HL-60 (cell line): ENCODE data around the gene OSBPL10.
"Not testable (repeated sequence)": the region's sequence is repeated elsewhere in the genome, so short reads cannot be mapped to it uniquely, and the experiment has no call there.

Experiments
- DNase-seq, 2 experiments: peaks; one replicate each; pipeline ENCODE4 v3.0.0-alpha.2; 2010 to 2020; ENCODE audit warnings: low read depth in 1 of 2, low spot score in 1 of 2
- H3K27ac ChIP-seq: fragments of 250-450 bp; sonication (Bioruptor Pico); replicated peaks from 2 replicates; pipeline ENCODE4 v1.5.1; 2020; ENCODE audit warnings: mild to moderate bottlenecking, moderate library complexity
- H3K27me3 ChIP-seq: fragments of 250-450 bp; sonication (Bioruptor Pico); 2 replicates; pipeline ENCODE4 v1.5.1; 2021; ENCODE audit warnings: mild to moderate bottlenecking, moderate library complexity; ENCODE audit not compliant: insufficient read depth, poor library complexity, severe bottlenecking
- H3K4me3 ChIP-seq: replicated peaks from 2 replicates; pipeline ENCODE4 v1.5.1; 2011; ENCODE audit warnings: mild to moderate bottlenecking, control low read depth, low read length; ENCODE audit not compliant: insufficient read depth
- CTCF ChIP-seq: IDR thresholded peaks from one replicate; pipeline ENCODE4 v1.5.1; 2011; ENCODE audit warnings: low read length, control low read depth, inconsistent platforms; ENCODE audit not compliant: insufficient read depth
- GABPA ChIP-seq: IDR thresholded peaks from 2 replicates; pipeline ENCODE4 v1.6.1; 2012; ENCODE audit warnings: low read depth
- POLR2AphosphoS5 ChIP-seq: IDR thresholded peaks from 2 replicates; pipeline ENCODE4 v1.6.1; 2012; ENCODE audit warnings: low read depth
- REST ChIP-seq: IDR thresholded peaks from 2 replicates; pipeline ENCODE4 v1.6.1; 2012; ENCODE audit warnings: low read depth; ENCODE audit not compliant: insufficient replicate concordance
- SPI1 ChIP-seq: IDR thresholded peaks from 2 replicates; pipeline ENCODE4 v1.6.1; 2012; ENCODE audit warnings: low read depth, mild to moderate bottlenecking, borderline replicate concordance

Gene OSBPL10

GRCh38 chr3:31997500-31997899, 16.4 kb upstream of the OSBPL10 start:
- TF ChIP-seq CTCF, result no peak
- TF ChIP-seq POLR2AphosphoS5, result no peak
- TF ChIP-seq SPI1, result no peak
- TF ChIP-seq GABPA, result no peak
- TF ChIP-seq REST, result no peak
- H3K4me3 ChIP-seq, result no peak overlapping the region
- no peak for DNase-seq

GRCh38 chr3:31996195-31996594, 15.1 kb upstream of the OSBPL10 start:
- H3K27ac ChIP-seq, result no peak overlapping the region
- TF ChIP-seq REST (no peak), SPI1 (no peak), POLR2AphosphoS5 (no peak), GABPA (no peak), CTCF (no peak)
- H3K4me3 ChIP-seq, result no peak overlapping the region
- no peaks in the 10 kb centered on the region for H3K27me3 ChIP-seq
- DNase-seq, result no peak

More at GRCh38 chr3:31997500-31997899, 16.4 kb upstream of the OSBPL10 start:
- no peak overlapping the region for H3K27ac ChIP-seq
- no peaks in the 10 kb centered on the region for H3K27me3 ChIP-seq

GRCh38 chr3:31995026-31995425, 14.0 kb upstream of the OSBPL10 start:
- H3K27ac ChIP-seq, H3K27me3 ChIP-seq, H3K4me3 ChIP-seq, DNase-seq: not testable (repeated sequence)

- no peaks in the 10 kb centered on the region for H3K27me3 ChIP-seq
- DNase-seq, result no peak
- TF ChIP-seq CTCF (no peak), SPI1 (no peak), POLR2AphosphoS5 (no peak), GABPA (no peak), REST (no peak)
These were observed 12.8 kb upstream of the OSBPL10 start for GRCh38 chr3:31993843-31994242.

GRCh38 chr3:31992995-31993394, 11.9 kb upstream of the OSBPL10 start:
- H3K27ac ChIP-seq, H3K27me3 ChIP-seq, H3K4me3 ChIP-seq, DNase-seq: not testable (repeated sequence)

More at GRCh38 chr3:31993843-31994242, 12.8 kb upstream of the OSBPL10 start:
- Histone ChIP-seq H3K4me3 (no peak overlapping the region), H3K27ac (no peak overlapping the region)
